NCI-H146 (cell line): ENCODE results near the gene CCDC121.

Experiments used
- DNase-seq: peaks from one replicate; lab custom pipeline; 2025; lab: John Stamatoyannopoulos, UW

Gene CCDC121

GRCh38 chr2:27582129-27582694 lies 46.6 kb downstream of the CCDC121 start:
- peak; percentile 38 for DNase-seq

- DNase-seq: no peak
Observed at GRCh38 chr2:27581417-27582128, 47.2 kb downstream of the CCDC121 start.
